CD4-positive, alpha-beta T cell (primary cell): ENCODE results near the gene UNC5B. TPM values are rescaled to one million over a fixed set of nuclear protein-coding genes. Genes with fewer than 3 reads are reported as not detected.

ENCODE experiments used
- ATAC-seq: fragments of 200-7000 bp; cut with Tn5 transposase; one replicate; pipeline ENCODE4 v1.10.0; 2022; ENCODE audit warnings: mild to moderate bottlenecking; ENCODE audit not compliant: poor library complexity
- CTCF ChIA-PET: fragments of 350-600 bp; sonication (Branson Sonifier 250); formaldehyde crosslinking; loops from one replicate; lab custom pipeline; 2021; ENCODE audit warnings: antibody characterized with exemption, inconsistent platforms; lab: Charles Lee
- POLR2A ChIA-PET: fragments of 350-600 bp; sonication (Branson Sonifier 250); formaldehyde crosslinking; loops from one replicate; lab custom pipeline; 2021; ENCODE audit warnings: antibody characterized with exemption, inconsistent platforms; lab: Charles Lee
- DNase-seq, 14 experiments: peaks; one replicate each; pipeline ENCODE4 v3.0.0-alpha.2; 2013 to 2020; ENCODE audit warnings: mixed read lengths in 2 of 14
- H3K27ac ChIP-seq, 2 donors: one replicate each; pipeline versions ENCODE4 v1.5.1 to v1.7.0; 2013; ENCODE audit warnings: low read length in 2 of 2, low read depth in 1 of 2, mild to moderate bottlenecking in 1 of 2
- H3K27me3 ChIP-seq, 2 experiments: 1 replicate in 1 of 2; 2 replicates in 1 of 2; pipeline versions ENCODE4 v1.6.1 to v1.7.0; 2013; ENCODE audit warnings: low read length in 2 of 2, control low read depth in 1 of 2, mild to moderate bottlenecking in 1 of 2, moderate library complexity in 1 of 2; ENCODE audit not compliant: insufficient read depth in 2 of 2, control insufficient read depth in 1 of 2
- H3K36me3 ChIP-seq: one replicate; pipeline ENCODE4 v1.6.1; 2013; ENCODE audit warnings: low read length, control low read depth; ENCODE audit not compliant: insufficient read depth
- H3K4me1 ChIP-seq: one replicate; pipeline ENCODE4 v1.6.1; 2013; ENCODE audit warnings: low read length, control low read depth; ENCODE audit not compliant: insufficient read depth
- H3K4me3 ChIP-seq: one replicate; pipeline ENCODE4 v1.5.1; 2013; ENCODE audit warnings: mild to moderate bottlenecking, low read length, moderate library complexity
- H3K9me3 ChIP-seq, 2 experiments: 1 replicate in 1 of 2; 2 replicates in 1 of 2; pipeline versions ENCODE4 v1.6.1 to v1.7.0; 2013; ENCODE audit warnings: low read length in 2 of 2, mild to moderate bottlenecking in 2 of 2, control low read depth in 1 of 2, moderate library complexity in 1 of 2; ENCODE audit not compliant: control insufficient read depth in 1 of 2, insufficient read depth in 1 of 2
- H3K27ac Mint-ChIP-seq: one replicate; pipeline ENCODE4 v1.8.0; 2020; ENCODE audit warnings: mixed read lengths
- H3K27me3 Mint-ChIP-seq: one replicate; pipeline ENCODE4 v1.8.0; 2021; ENCODE audit warnings: mixed read lengths
- H3K36me3 Mint-ChIP-seq: one replicate; pipeline ENCODE4 v1.8.0; 2021; ENCODE audit warnings: low read depth, mixed read lengths
- H3K4me1 Mint-ChIP-seq: one replicate; pipeline ENCODE4 v1.8.0; 2021; ENCODE audit warnings: low read depth, mixed read lengths
- H3K4me3 Mint-ChIP-seq: one replicate; pipeline ENCODE4 v1.8.0; 2020; ENCODE audit warnings: mild to moderate bottlenecking, mixed read lengths
- H3K9me3 Mint-ChIP-seq: one replicate; pipeline ENCODE4 v1.8.0; 2020; ENCODE audit warnings: mixed read lengths
- CTCF ChIP-seq: fragments of 200-600 bp; IDR thresholded peaks from one replicate; pipeline ENCODE4 v1.8.0; 2022; ENCODE audit warnings: antibody characterized with exemption, mild to moderate bottlenecking
- intact Hi-C, 2 experiments: fragments of 100-400 bp; cut with DNase I in 1 of 2; cut with micrococcal nuclease in 1 of 2; formaldehyde crosslinking; loops; one replicate each; pipeline versions ENCODE4 v1.15.1 to v1.9.0; 2023 to 2025; cut with DNase I, micrococcal nuclease
- total RNA-seq, 174 experiments: library from RNA in 2 of 174; stranded (reverse) in 2 of 174; gene quantifications; one replicate each; pipeline ENCODE4 v1.2.3 and lab custom pipeline; 2021 to 2026

The UNC5B gene
- total RNA-seq, 2 experiments from 2014 or later, result 0.03 TPM; not detected in 1

DNA sequence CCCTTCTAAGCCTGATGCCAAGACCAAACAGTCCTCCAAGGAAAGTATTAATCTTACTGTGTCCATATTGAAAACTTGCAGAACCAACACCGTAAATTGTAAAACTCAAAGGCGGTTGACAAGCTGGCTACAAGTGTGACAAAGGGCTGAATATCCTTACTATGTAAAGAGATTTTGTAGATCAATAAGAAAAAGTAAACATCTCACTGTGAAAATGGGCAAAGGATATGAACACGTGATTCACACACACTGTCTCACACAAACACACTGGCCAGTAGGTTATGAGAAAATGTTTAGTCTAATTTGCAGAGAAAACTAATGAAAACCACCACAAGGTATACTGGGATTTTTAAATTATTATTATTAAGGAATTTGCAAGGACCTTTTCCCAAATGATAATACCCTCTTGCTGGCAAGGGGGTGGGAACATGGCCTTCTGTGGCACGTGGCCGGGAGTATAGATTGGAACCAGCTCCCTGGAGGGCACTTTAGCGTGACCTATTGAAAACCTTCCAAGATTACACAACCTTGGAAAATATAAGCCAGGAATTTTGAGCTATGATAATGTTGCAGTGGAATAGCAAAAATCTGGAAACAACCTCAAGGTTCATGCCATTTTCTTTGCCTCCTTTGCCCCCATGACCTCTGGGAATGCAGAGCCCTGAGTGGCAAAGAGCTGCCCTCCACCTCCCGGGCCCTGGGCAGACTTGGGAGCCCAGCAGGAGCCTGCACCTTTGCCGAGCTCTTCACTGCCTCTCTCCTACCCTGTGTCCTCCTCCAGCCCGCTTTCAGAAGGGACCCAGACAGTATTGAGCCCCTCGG, 80.5 kb downstream of the UNC5B start:
- POLR2A ChIA-PET, result interaction anchor here (0.6 kb wide), 1 partner anchor 483 kb away, joined by 3 read pairs; no protein-coding TSS in a partner anchor
- CTCF ChIA-PET, result no interaction called here
- H3K27me3 ChIP-seq, result no peaks in the 10 kb centered on the region
- no peaks in the 10 kb centered on the region for H3K9me3 Mint-ChIP-seq
- H3K4me3 ChIP-seq, result no peak overlapping the region
- H3K36me3 Mint-ChIP-seq, result no peaks in the 10 kb centered on the region
- H3K4me1 ChIP-seq, result no peaks in the 10 kb centered on the region
- no peak overlapping the region for H3K27ac Mint-ChIP-seq
- H3K27ac ChIP-seq, result no peak overlapping the region
- H3K9me3 ChIP-seq, result no peaks in the 10 kb centered on the region
- H3K36me3 ChIP-seq, result no peaks in the 10 kb centered on the region
- no peaks in the 10 kb centered on the region for H3K4me1 Mint-ChIP-seq
- H3K4me3 Mint-ChIP-seq, result no peak overlapping the region
- H3K27me3 Mint-ChIP-seq, result no peaks in the 10 kb centered on the region
- no peak for TF ChIP-seq CTCF
- ATAC-seq (no peak), DNase-seq (no peak)
- intact Hi-C loops, result no loop called here

DNA sequence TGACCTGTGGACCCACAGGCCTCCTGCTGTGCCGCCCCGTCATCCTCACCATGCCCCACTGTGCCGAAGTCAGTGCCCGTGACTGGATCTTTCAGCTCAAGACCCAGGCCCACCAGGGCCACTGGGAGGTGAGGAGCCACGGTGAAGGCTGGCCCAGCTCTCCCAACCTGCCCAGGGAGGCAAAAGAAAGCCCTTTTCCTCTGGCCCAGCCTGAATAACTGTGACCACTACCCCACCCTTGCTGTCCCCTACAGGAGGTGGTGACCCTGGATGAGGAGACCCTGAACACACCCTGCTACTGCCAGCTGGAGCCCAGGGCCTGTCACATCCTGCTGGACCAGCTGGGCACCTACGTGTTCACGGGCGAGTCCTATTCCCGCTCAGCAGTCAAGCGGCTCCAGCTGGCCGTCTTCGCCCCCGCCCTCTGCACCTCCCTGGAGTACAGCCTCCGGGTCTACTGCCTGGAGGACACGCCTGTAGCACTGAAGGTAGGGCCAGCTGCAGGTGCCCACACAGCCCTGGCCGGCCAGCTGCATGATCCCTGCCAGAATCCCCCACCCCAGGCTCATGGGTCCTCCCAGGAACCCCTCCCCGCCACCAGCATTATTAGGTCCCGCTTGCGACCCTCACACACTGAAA, 81.2 kb downstream of the UNC5B start:
- Histone ChIP-seq H3K36me3 (no peaks in the 10 kb centered on the region), H3K4me1 (no peaks in the 10 kb centered on the region), H3K27ac (no peak overlapping the region), H3K9me3 (no peaks in the 10 kb centered on the region), H3K4me3 (no peak overlapping the region), H3K27me3 (no peaks in the 10 kb centered on the region)
- ChIA-PET POLR2A (interaction anchor here (0.6 kb wide), 1 partner anchor 482 kb away, joined by 3 read pairs; no protein-coding TSS in a partner anchor), CTCF (no interaction called here)
- DNase-seq (no peak), ATAC-seq (no peak)
- TF ChIP-seq CTCF, result no peak
- intact Hi-C loops, result no loop called here
- H3K4me1 Mint-ChIP-seq, result no peaks in the 10 kb centered on the region
- no peaks in the 10 kb centered on the region for H3K27me3 Mint-ChIP-seq
- no peak overlapping the region for H3K4me3 Mint-ChIP-seq
- no peaks in the 10 kb centered on the region for H3K36me3 Mint-ChIP-seq
- H3K9me3 Mint-ChIP-seq, result no peaks in the 10 kb centered on the region
- no peak overlapping the region for H3K27ac Mint-ChIP-seq

DNA sequence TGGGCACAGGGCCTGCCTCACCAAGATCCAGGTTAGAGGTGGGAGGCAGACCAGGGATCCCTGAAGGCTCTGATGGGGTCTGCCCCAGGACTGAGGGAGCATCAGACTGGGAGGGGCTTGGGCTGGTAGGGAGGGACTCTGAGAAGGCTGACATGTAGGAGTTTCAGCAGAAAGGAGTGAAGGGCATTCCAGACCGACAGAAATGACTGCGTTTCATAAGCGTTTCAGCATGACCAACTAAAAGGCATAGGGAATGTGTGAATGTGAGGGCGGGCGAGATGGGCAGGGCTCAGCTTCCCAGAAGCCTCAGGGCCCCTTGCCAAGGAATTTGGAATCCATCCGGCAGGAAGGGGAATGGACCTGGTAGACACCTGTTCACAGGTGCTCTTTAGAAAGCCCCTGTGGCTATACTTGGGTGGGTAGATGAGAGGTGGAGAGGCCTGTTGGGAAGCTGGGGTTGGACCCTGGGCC, 81.8 kb downstream of the UNC5B start:
- Mint-ChIP-seq H3K36me3 (no peaks in the 10 kb centered on the region), H3K4me1 (no peaks in the 10 kb centered on the region), H3K9me3 (no peaks in the 10 kb centered on the region), H3K27ac (no peak overlapping the region), H3K4me3 (peak overlapping the region; percentile 2), H3K27me3 (no peaks in the 10 kb centered on the region)
- no peaks in the 10 kb centered on the region for H3K27me3 ChIP-seq
- no peaks in the 10 kb centered on the region for H3K4me1 ChIP-seq
- no peaks in the 10 kb centered on the region for H3K9me3 ChIP-seq
- intact Hi-C loops, result no loop called here
- no peak overlapping the region for H3K27ac ChIP-seq
- H3K36me3 ChIP-seq, result no peaks in the 10 kb centered on the region
- ChIA-PET CTCF (no interaction called here), POLR2A (no interaction called here)
- DNase-seq (no peak), ATAC-seq (no peak)
- no peak overlapping the region for H3K4me3 ChIP-seq
- no peak for TF ChIP-seq CTCF
